Esophagus muscularis mucosa (tissue), 3 donors: Measurements from ENCODE around the gene ARSG.

ENCODE experiments used
- EP300 ChIP-seq: sonication (generic); formaldehyde crosslinking; IDR thresholded peaks from one replicate; pipeline ENCODE4 v1.6.1; 2017; ENCODE audit warnings: antibody characterized with exemption
- TF ChIP-seq, protein P1 (sequence below), 3 experiments: fragments of 200-600 bp in 2 of 3; fragments of 450-650 bp in 1 of 3; sonication (generic) in 2 of 3; IDR thresholded peaks; one replicate each; pipeline ENCODE4 v1.5.1; 2017 to 2019; ENCODE audit warnings: antibody characterized with exemption in 3 of 3, mild to moderate bottlenecking in 2 of 3, moderate library complexity in 1 of 3

DNA sequence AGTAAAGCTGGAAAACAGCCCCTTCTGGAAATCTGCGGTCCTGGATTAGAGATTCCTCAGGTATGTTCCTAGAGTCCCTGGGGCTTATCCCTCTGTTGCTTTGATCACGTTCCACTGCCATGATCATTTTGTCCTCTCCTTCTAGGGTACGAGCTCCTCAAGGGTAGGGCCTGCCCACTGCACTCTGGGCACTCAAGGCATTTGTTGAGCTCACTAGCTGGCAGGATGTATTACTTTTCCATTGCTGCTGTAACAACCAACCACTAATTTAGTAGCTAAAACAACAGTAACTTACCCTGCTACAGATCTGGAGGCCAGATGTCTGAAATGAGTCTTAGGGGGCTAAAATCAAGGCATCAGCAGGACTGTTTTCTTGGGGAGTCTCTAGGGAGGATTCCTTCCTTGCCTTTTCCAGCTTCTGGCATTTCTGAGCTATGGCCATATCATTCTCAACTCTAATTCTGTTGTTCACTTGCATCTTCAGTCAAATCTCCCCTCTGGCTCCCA, 65.7 kb downstream of the ARSG start:
- no peak for TF ChIP-seq EP300
- TF ChIP-seq, protein P1, sequence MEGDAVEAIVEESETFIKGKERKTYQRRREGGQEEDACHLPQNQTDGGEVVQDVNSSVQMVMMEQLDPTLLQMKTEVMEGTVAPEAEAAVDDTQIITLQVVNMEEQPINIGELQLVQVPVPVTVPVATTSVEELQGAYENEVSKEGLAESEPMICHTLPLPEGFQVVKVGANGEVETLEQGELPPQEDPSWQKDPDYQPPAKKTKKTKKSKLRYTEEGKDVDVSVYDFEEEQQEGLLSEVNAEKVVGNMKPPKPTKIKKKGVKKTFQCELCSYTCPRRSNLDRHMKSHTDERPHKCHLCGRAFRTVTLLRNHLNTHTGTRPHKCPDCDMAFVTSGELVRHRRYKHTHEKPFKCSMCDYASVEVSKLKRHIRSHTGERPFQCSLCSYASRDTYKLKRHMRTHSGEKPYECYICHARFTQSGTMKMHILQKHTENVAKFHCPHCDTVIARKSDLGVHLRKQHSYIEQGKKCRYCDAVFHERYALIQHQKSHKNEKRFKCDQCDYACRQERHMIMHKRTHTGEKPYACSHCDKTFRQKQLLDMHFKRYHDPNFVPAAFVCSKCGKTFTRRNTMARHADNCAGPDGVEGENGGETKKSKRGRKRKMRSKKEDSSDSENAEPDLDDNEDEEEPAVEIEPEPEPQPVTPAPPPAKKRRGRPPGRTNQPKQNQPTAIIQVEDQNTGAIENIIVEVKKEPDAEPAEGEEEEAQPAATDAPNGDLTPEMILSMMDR (IDR thresholded peaks at IDR 0.05): no peak
